Activated T-cell treated with anti-CD3 and anti-CD28 coated beads, Interleukin-2, amount 50 U/mL, for 4 hours (primary cell): ENCODE data around the gene SSH2. TPM values are rescaled to one million over a fixed set of nuclear protein-coding genes. Genes with fewer than 3 reads are reported as not detected.

Experiments used
- ATAC-seq, 2 donors: fragments of 200-7000 bp; cut with Tn5 transposase; one replicate each; pipeline ENCODE4 v1.10.0; 2021
- DNase-seq: peaks from one replicate; pipeline ENCODE4 v3.0.0-alpha.2; 2020
- H3K27me3 Mint-ChIP-seq: one replicate; pipeline ENCODE4 v1.8.0; 2021; ENCODE audit warnings: low read depth, mixed read lengths
- H3K36me3 Mint-ChIP-seq: one replicate; pipeline ENCODE4 v1.8.0; 2022; ENCODE audit warnings: mixed read lengths; ENCODE audit not compliant: insufficient read depth
- H3K4me1 Mint-ChIP-seq: one replicate; pipeline ENCODE4 v1.8.0; 2021; ENCODE audit warnings: low read depth, mixed read lengths
- H3K4me3 Mint-ChIP-seq: one replicate; pipeline ENCODE4 v1.8.0; 2021; ENCODE audit warnings: mild to moderate bottlenecking, moderate library complexity, mixed read lengths
- H3K9me3 Mint-ChIP-seq: one replicate; pipeline ENCODE4 v1.8.0; 2021; ENCODE audit warnings: mixed read lengths
- total RNA-seq, 3 donors: library from RNA; stranded (reverse); gene quantifications; one replicate each; pipeline ENCODE4 v1.2.1, GENCODE V29; 2021

The SSH2 gene
- total RNA-seq, 3 donors from 2014 or later, result 25.0 to 27.0 (median 25.9) TPM

GRCh38 chr17:29615492-29616299 is 314.3 kb downstream of the SSH2 start:
- Mint-ChIP-seq H3K36me3 (no peaks in the 10 kb centered on the region), H3K4me1 (peaks cover 37% of the 10 kb centered on the region), H3K9me3 (no peaks in the 10 kb centered on the region), H3K27me3 (no peaks in the 10 kb centered on the region), H3K4me3 (peak overlapping the region; percentile 80)
- DNase-seq, result peak; percentile 82
- peak; percentile 63 for ATAC-seq

- H3K4me1 Mint-ChIP-seq, result peaks cover 37% of the 10 kb centered on the region
- no peaks in the 10 kb centered on the region for H3K27me3 Mint-ChIP-seq
- ATAC-seq (peak; percentile 9 to 10), DNase-seq (peak; percentile 51)
- peak overlapping the region; percentile 80 for H3K4me3 Mint-ChIP-seq
- H3K36me3 Mint-ChIP-seq, result no peaks in the 10 kb centered on the region
- H3K9me3 Mint-ChIP-seq, result no peaks in the 10 kb centered on the region
Measured at GRCh38 chr17:29615048-29615385, 315.0 kb downstream of the SSH2 start.

- peak overlapping the region; percentile 80 for H3K4me3 Mint-ChIP-seq
- DNase-seq (no peak), ATAC-seq (no peak)
- H3K9me3 Mint-ChIP-seq, result no peaks in the 10 kb centered on the region
- no peaks in the 10 kb centered on the region for H3K36me3 Mint-ChIP-seq
- no peaks in the 10 kb centered on the region for H3K27me3 Mint-ChIP-seq
- peaks cover 37% of the 10 kb centered on the region for H3K4me1 Mint-ChIP-seq
Measured at GRCh38 chr17:29614349-29615047, 315.5 kb downstream of the SSH2 start.

GRCh38 chr17:29613856-29614255 is 316.2 kb downstream of the SSH2 start:
- DNase-seq (no peak), ATAC-seq (no peak)
- Mint-ChIP-seq H3K9me3 (no peaks in the 10 kb centered on the region), H3K36me3 (no peaks in the 10 kb centered on the region), H3K27me3 (no peaks in the 10 kb centered on the region), H3K4me3 (peak overlapping the region; percentile 63), H3K4me1 (peaks cover 37% of the 10 kb centered on the region)

GRCh38 chr17:29613352-29613837 is 316.6 kb downstream of the SSH2 start:
- peak; percentile 95 for DNase-seq
- H3K4me3 Mint-ChIP-seq, result peak overlapping the region; percentile 63
- no peaks in the 10 kb centered on the region for H3K36me3 Mint-ChIP-seq
- H3K4me1 Mint-ChIP-seq, result peaks cover 37% of the 10 kb centered on the region
- ATAC-seq, result peak; percentile 47 to 56
- H3K9me3 Mint-ChIP-seq, result no peaks in the 10 kb centered on the region
- no peaks in the 10 kb centered on the region for H3K27me3 Mint-ChIP-seq

GRCh38 chr17:29612404-29613280 is 317.4 kb downstream of the SSH2 start:
- ATAC-seq (no peak), DNase-seq (no peak)

GRCh38 chr17:29612094-29612403 is 318.0 kb downstream of the SSH2 start:
- H3K4me3 Mint-ChIP-seq, result no peak overlapping the region

More at GRCh38 chr17:29612404-29613280, 317.4 kb downstream of the SSH2 start:
- H3K4me3 Mint-ChIP-seq, result peak overlapping the region; percentile 49
- H3K27me3 Mint-ChIP-seq, result no peaks in the 10 kb centered on the region
- H3K36me3 Mint-ChIP-seq, result no peaks in the 10 kb centered on the region
- H3K4me1 Mint-ChIP-seq, result peaks cover 37% of the 10 kb centered on the region
- H3K9me3 Mint-ChIP-seq, result no peaks in the 10 kb centered on the region

GRCh38 chr17:29611351-29612093 is 318.5 kb downstream of the SSH2 start:
- Mint-ChIP-seq H3K36me3 (no peaks in the 10 kb centered on the region), H3K27me3 (no peaks in the 10 kb centered on the region), H3K9me3 (no peaks in the 10 kb centered on the region), H3K4me1 (peaks cover 26% of the 10 kb centered on the region), H3K4me3 (no peak overlapping the region)
- ATAC-seq (no peak), DNase-seq (no peak)

More at GRCh38 chr17:29612094-29612403, 318.0 kb downstream of the SSH2 start:
- Mint-ChIP-seq H3K36me3 (no peaks in the 10 kb centered on the region), H3K27me3 (no peaks in the 10 kb centered on the region), H3K9me3 (no peaks in the 10 kb centered on the region), H3K4me1 (peaks cover 31% of the 10 kb centered on the region)
- ATAC-seq (no peak), DNase-seq (no peak)

- no peaks in the 10 kb centered on the region for H3K27me3 Mint-ChIP-seq
- ATAC-seq, result no peak
- no peak for DNase-seq
- H3K4me1 Mint-ChIP-seq, result peaks cover 18% of the 10 kb centered on the region
- H3K4me3 Mint-ChIP-seq, result no peak overlapping the region
- no peaks in the 10 kb centered on the region for H3K36me3 Mint-ChIP-seq
- no peaks in the 10 kb centered on the region for H3K9me3 Mint-ChIP-seq
Measured at GRCh38 chr17:29610395-29610794, 319.6 kb downstream of the SSH2 start.

GRCh38 chr17:29608986-29609385 is 321.0 kb downstream of the SSH2 start:
- ATAC-seq, result no peak
- Mint-ChIP-seq H3K4me3 (no peak overlapping the region), H3K36me3 (no peaks in the 10 kb centered on the region), H3K4me1 (peaks cover 4% of the 10 kb centered on the region), H3K9me3 (no peaks in the 10 kb centered on the region), H3K27me3 (no peaks in the 10 kb centered on the region)
- DNase-seq, result no peak

- H3K9me3 Mint-ChIP-seq, result no peaks in the 10 kb centered on the region
- H3K36me3 Mint-ChIP-seq, result no peaks in the 10 kb centered on the region
- H3K4me3 Mint-ChIP-seq, result no peak overlapping the region
- no peaks in the 10 kb centered on the region for H3K4me1 Mint-ChIP-seq
- ATAC-seq (no peak), DNase-seq (no peak)
- H3K27me3 Mint-ChIP-seq, result no peaks in the 10 kb centered on the region
Measured at GRCh38 chr17:29607557-29608195, 322.4 kb downstream of the SSH2 start.

GRCh38 chr17:29603109-29603674 is 326.8 kb downstream of the SSH2 start:
- Mint-ChIP-seq H3K4me1 (no peaks in the 10 kb centered on the region), H3K36me3 (no peaks in the 10 kb centered on the region), H3K9me3 (no peaks in the 10 kb centered on the region), H3K4me3 (no peak overlapping the region), H3K27me3 (no peaks in the 10 kb centered on the region)
- DNase-seq (no peak), ATAC-seq (no peak)
